ENCODE results near the gene TLCD3B. TPM values are rescaled to one million over a fixed set of nuclear protein-coding genes. Genes with fewer than 3 reads are reported as not detected.

The TLCD3B gene
- total and polyA plus RNA-seq, 12 donors = 0.11 to 10.6 (median 0.72) TPM; not detected in 3

DNA sequence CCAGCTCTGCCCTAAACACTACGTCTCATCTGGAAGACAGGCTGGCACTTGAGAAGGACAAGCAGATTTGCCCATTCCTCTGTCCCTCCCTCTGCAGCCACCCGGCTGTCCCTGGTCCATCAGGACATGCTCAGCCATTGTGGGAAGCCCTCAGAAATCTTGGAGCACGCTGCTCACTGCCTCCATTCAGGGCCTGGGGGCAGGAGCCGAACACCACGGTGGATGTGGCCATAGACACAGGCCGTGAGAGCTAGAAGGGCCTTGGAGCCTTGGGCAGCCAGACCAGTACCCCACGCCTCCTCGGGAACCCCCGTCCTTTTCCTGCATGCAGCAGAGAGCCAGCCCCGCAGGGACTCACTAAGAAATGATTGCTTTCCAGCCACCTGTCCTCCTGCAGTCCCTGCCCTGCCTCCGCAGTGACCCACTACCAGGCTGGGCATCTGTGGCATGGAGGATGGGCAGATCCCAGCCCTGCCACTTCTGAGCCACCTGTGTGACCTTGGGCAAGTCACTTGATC is 23.6 kb downstream of the TLCD3B start:
- Histone ChIP-seq H3K9me3 (replicated peaks in 1 of 3) (no peaks in the 10 kb centered on the region), H3K27ac (no peak overlapping the region), H3K27me3 (peaks cover 22% of the 10 kb centered on the region), H3K4me3 (no peak overlapping the region), H3K4me1 (replicated peaks in 1 of 2) (peaks cover 11 to 12% of the 10 kb centered on the region in 2 donors), H3K36me3 (replicated peaks in 1 of 2) (no peaks in the 10 kb centered on the region)
- intact Hi-C loops (cut with DNase I) = no loop called here
- WGBS, 4 donors = 63 to 100% (median 70%) methylated on average over 1 to 11 of the region's 11 CpGs
- no peak for DNase-seq
- no peak for TF ChIP-seq POLR2A (IDR thresholded peaks at IDR 0.05)
- no peak for TF ChIP-seq CTCF (IDR thresholded peaks at IDR 0.05)

DNA sequence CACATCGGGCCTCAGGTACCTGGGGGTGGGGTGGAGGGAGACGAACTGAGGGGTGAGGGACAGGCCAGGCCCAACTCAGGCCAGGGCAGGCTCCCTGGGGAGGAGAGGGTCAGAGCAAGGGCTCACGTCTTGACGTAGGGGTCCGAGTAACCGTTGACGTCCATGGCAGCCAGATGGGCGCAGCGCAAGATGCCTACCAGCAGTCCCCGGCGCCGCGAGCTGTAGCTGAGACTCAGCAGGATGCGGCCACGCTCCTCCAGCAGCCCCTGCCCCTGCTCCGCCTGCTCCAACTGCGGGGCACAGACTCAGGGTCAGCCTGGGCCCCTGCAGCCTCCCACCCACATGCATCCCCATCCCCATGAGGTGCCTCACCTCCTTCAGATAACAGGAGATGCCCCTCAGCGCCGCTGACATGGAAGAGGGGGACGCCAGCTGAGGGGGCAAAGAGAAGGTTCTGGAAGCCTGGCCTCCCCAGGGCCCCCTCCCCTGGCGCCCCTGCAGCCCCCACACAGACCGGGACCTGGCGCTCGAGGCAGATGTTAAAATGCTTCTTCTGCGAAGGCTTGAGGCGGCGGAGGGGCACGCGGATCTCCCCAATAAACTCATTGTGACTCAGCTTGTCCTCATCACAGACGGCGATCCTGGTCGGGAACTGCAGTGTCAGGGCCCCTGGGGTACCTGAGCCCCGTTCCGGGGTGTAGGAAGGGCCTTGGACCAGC is 24.3 kb downstream of the TLCD3B start:
- Histone ChIP-seq H3K4me1 (replicated peaks in 1 of 2) (peaks cover 11 to 12% of the 10 kb centered on the region in 2 donors), H3K4me3 (no peak overlapping the region), H3K27me3 (peaks cover 21% of the 10 kb centered on the region), H3K27ac (no peak overlapping the region), H3K36me3 (replicated peaks in 1 of 2) (no peaks in the 10 kb centered on the region), H3K9me3 (replicated peaks in 1 of 3) (no peaks in the 10 kb centered on the region)
- 73 to 81% (median 79%) methylated on average over 18 to 34 of the region's 34 CpGs for WGBS, 4 donors
- TF ChIP-seq CTCF (IDR thresholded peaks at IDR 0.05) = no peak
- no peak for TF ChIP-seq POLR2A (IDR thresholded peaks at IDR 0.05)
- intact Hi-C loops (cut with DNase I) = no loop called here
- DNase-seq = no peak

DNA sequence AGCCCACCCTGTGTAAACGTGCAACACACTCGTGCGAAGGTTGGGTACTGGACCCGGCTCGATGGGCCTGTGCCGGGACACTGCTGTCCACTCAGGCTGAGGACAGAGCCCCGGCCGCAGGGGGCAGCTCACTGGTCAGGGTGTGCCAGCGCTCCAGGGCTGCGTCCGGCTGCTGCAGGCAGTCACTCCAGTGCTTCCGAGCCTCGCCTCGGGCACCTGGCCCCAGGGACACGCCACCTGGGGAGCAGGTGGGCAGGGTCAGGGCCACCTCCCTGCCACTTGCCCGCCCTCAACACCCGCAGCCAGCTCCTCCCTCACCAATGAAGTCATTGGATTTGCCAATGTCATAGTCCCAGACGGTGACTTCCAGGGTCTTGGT is 25.0 kb downstream of the TLCD3B start:
- Histone ChIP-seq H3K4me3 (no peak overlapping the region), H3K27me3 (peaks cover 15% of the 10 kb centered on the region), H3K27ac (no peak overlapping the region), H3K36me3 (replicated peaks in 1 of 2) (peaks cover 0 to under 1% of the 10 kb centered on the region in 2 donors), H3K9me3 (replicated peaks in 1 of 3) (no peaks in the 10 kb centered on the region), H3K4me1 (replicated peaks in 1 of 2) (peaks cover 7% of the 10 kb centered on the region in 2 donors)
- TF ChIP-seq CTCF (IDR thresholded peaks at IDR 0.05) (no peak), POLR2A (IDR thresholded peaks at IDR 0.05) (no peak)
- DNase-seq = no peak
- 66 to 79% (median 75%) methylated on average over 3 to 18 of the region's 18 CpGs for WGBS, 4 donors
- intact Hi-C loops (cut with DNase I) = no loop called here

DNA sequence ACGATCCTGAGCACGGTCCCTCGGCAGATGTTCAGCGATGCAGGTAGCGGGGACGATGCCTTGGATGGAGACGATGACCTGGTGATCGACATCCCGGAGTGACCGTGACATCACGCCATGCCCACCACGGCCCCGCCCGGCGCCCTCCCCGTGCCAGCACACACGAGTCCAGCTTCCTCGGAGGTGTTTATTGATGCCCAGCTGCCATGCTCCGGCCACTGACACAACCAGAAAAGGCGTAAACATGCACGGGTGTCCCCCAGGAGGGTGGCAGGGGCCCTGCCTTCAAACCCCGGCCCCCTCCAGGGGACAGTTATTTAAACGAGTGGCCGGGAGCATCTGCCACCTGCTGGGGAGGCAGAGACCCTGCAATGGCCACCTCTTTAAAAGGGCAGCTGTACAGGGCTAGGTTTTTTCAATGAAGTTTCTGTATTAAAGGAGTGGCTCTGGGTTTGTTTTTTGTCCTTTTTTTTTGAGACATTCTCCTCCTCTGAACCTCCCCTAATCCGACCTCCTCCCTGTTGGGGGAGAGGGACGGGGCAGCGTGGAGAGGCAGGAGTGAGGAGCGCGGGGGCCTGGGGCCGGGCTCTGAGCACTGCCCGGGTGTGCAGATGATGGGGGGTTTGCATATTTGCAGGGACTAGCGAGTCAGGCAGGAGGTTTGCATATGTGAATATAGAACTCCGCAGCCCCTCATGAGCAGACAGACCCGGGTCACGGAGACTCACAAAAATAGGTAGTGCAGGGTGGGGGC is 25.6 kb downstream of the TLCD3B start:
- WGBS, 4 donors = 49 to 78% (median 61%) methylated on average over 7 to 35 of the region's 35 CpGs
- Histone ChIP-seq H3K27me3 (peaks cover 10% of the 10 kb centered on the region), H3K36me3 (replicated peaks in 1 of 2) (peaks cover 0 to 5% of the 10 kb centered on the region in 2 donors), H3K4me3 (no peak overlapping the region), H3K27ac (no peak overlapping the region), H3K9me3 (replicated peaks in 1 of 3) (no peaks in the 10 kb centered on the region), H3K4me1 (replicated peaks in 1 of 2) (peaks cover under 1% of the 10 kb centered on the region in 2 donors)
- peak in 6 of 7 donors; percentile 45 to 63 (median 55) for DNase-seq
- intact Hi-C loops (cut with DNase I) = no loop called here
- TF ChIP-seq CTCF (IDR thresholded peaks at IDR 0.05) (peak; percentile 72 to 87 (median 80)), POLR2A (IDR thresholded peaks at IDR 0.05) (no peak)
